B cell (primary cell): ENCODE measurements around the gene TMEM273. TPM values are rescaled to one million over a fixed set of nuclear protein-coding genes. Genes with fewer than 3 reads are reported as not detected.
A peak's percentile ranks its signal among the peaks of the same experiment; 100 is the strongest.

Experiments
- ATAC-seq: fragments of 200-7000 bp; cut with Tn5 transposase; one replicate; pipeline ENCODE4 v1.10.0; 2021; ENCODE audit warnings: low read depth, mild to moderate bottlenecking, moderate number of reproducible peaks, moderate library complexity
- CTCF ChIA-PET: fragments of 350-600 bp; sonication (Branson Sonifier 250); formaldehyde crosslinking; loops from one replicate; lab custom pipeline; 2021; ENCODE audit warnings: antibody characterized with exemption, inconsistent platforms; lab: Charles Lee
- POLR2A ChIA-PET: fragments of 350-600 bp; sonication (Branson Sonifier 250); formaldehyde crosslinking; loops from one replicate; lab custom pipeline; 2021; ENCODE audit warnings: antibody characterized with exemption; lab: Charles Lee
- DNase-seq: peaks from one replicate; pipeline ENCODE4 v3.0.0; 2013
- H2AFZ ChIP-seq: 2 replicates; pipeline ENCODE4 v1.6.1; 2012; ENCODE audit warnings: mild to moderate bottlenecking, low read depth, low read length; ENCODE audit not compliant: insufficient read depth, poor library complexity, severe bottlenecking
- H3K27ac ChIP-seq, 2 donors: 1 replicate in 1 of 2; 2 replicates in 1 of 2; pipeline ENCODE4 v1.5.1; 2012 to 2013; ENCODE audit warnings: low read length in 2 of 2, mild to moderate bottlenecking in 2 of 2, moderate library complexity in 1 of 2
- H3K27me3 ChIP-seq, 4 experiments: fragments of 200-600 bp in 1 of 4; sonication (generic) in 1 of 4; replicated peaks in 1 of 4; 1 replicate in 2 of 4; 2 replicates in 2 of 4; pipeline versions ENCODE4 v1.6.1 to v1.7.0; 2013 to 2016; ENCODE audit warnings: low read length in 3 of 4, mild to moderate bottlenecking in 2 of 4, mixed read lengths in 1 of 4, moderate library complexity in 1 of 4; ENCODE audit not compliant: insufficient read depth in 4 of 4, control insufficient read depth in 3 of 4; ENCODE audit errors: control extremely low read depth in 1 of 4
- H3K36me3 ChIP-seq, 2 experiments: replicated peaks in 1 of 2; 1 replicate in 1 of 2; 2 replicates in 1 of 2; pipeline versions ENCODE4 v1.6.1 to v1.7.1; 2013; ENCODE audit warnings: low read length in 1 of 2; ENCODE audit not compliant: insufficient read depth in 2 of 2, control insufficient read depth in 1 of 2; ENCODE audit errors: control extremely low read depth in 1 of 2, extremely low read depth in 1 of 2
- H3K4me1 ChIP-seq, 2 donors: fragments of 200-600 bp in 1 of 2; sonication (generic) in 1 of 2; 1 replicate in 1 of 2; 2 replicates in 1 of 2; pipeline versions ENCODE4 v1.5.1 to v1.6.1; 2013 to 2017; ENCODE audit warnings: low read length in 2 of 2; ENCODE audit not compliant: control insufficient read depth in 2 of 2, insufficient read depth in 2 of 2
- H3K4me2 ChIP-seq: replicated peaks from 2 replicates; pipeline ENCODE3; 2012; ENCODE audit warnings: mild to moderate bottlenecking, low read depth, low read length; ENCODE audit not compliant: poor library complexity, severe bottlenecking
- H3K4me3 ChIP-seq, 5 experiments: fragments of 200-600 bp in 1 of 5; sonication (generic) in 1 of 5; 1 replicate in 3 of 5; 2 replicates in 2 of 5; pipeline versions ENCODE4 v1.5.1 to v1.7.0; 2011 to 2016; ENCODE audit warnings: low read length in 4 of 5, mild to moderate bottlenecking in 4 of 5, low read depth in 2 of 5, control low read depth in 1 of 5, moderate library complexity in 1 of 5; ENCODE audit not compliant: insufficient read depth in 1 of 5; ENCODE audit errors: control extremely low read depth in 1 of 5, extremely low read depth in 1 of 5
- H3K79me2 ChIP-seq: fragments of 200-600 bp; sonication (generic); one replicate; pipeline ENCODE4 v1.6.0; 2016; ENCODE audit warnings: low read length; ENCODE audit not compliant: control insufficient read depth, insufficient read depth
- H3K9ac ChIP-seq: fragments of 200-600 bp; sonication (generic); 2 replicates; pipeline ENCODE4 v1.6.1; 2017; ENCODE audit warnings: mild to moderate bottlenecking, low read length, moderate library complexity
- H3K9me3 ChIP-seq, 3 donors: one replicate each; pipeline versions ENCODE4 v1.6.1 to v1.7.1; 2013; ENCODE audit warnings: low read length in 2 of 3; ENCODE audit not compliant: control insufficient read depth in 2 of 3, insufficient read depth in 1 of 3; ENCODE audit errors: control extremely low read depth in 1 of 3
- H4K20me1 ChIP-seq: 2 replicates; pipeline ENCODE4 v1.6.0; 2012; ENCODE audit warnings: mild to moderate bottlenecking, low read length; ENCODE audit not compliant: insufficient read depth, control insufficient read depth, poor library complexity, severe bottlenecking
- H3K27ac Mint-ChIP-seq: one replicate; pipeline ENCODE4 v1.8.0; 2021; ENCODE audit warnings: mixed read lengths
- H3K27me3 Mint-ChIP-seq: one replicate; pipeline ENCODE4 v1.8.0; 2021; ENCODE audit warnings: mixed read lengths
- H3K4me1 Mint-ChIP-seq: one replicate; pipeline ENCODE4 v1.8.0; 2021; ENCODE audit warnings: mixed read lengths
- H3K4me3 Mint-ChIP-seq: one replicate; pipeline ENCODE4 v1.8.0; 2021; ENCODE audit warnings: mixed read lengths
- H3K9me3 Mint-ChIP-seq: one replicate; pipeline ENCODE4 v1.8.0; 2022; ENCODE audit warnings: mixed read lengths; ENCODE audit not compliant: insufficient read depth
- EZH2 ChIP-seq: IDR thresholded peaks from 2 replicates; pipeline ENCODE4 v1.6.1; 2012; ENCODE audit warnings: borderline replicate concordance, low read depth, mild to moderate bottlenecking, moderate library complexity, low read length; ENCODE audit not compliant: insufficient read depth, poor library complexity, severe bottlenecking
- WGBS: methylation state at CpG from one replicate; pipeline ENCODE4 v1.1.5; 2013; ENCODE audit warnings: missing lambda C conversion rate; ENCODE audit not compliant: insufficient coverage; 5-methylcytosine and 5-hydroxymethylcytosine counted together
- intact Hi-C: fragments of 100-400 bp; cut with micrococcal nuclease; formaldehyde crosslinking; loops from one replicate; pipeline ENCODE4 v1.10.0; 2022
- polyA plus RNA-seq: library from polyadenylated mRNA; depleted of rRNA; stranded (reverse); fragments of >200 nt; gene quantifications from 2 replicates; pipeline ENCODE4 v1.2.3, GENCODE V29; 2012
- total RNA-seq, 2 donors: library from RNA; stranded (reverse); fragments of 120-200 nt in 1 of 2; gene quantifications; 1 replicate in 1 of 2; 2 replicates in 1 of 2; pipeline versions ENCODE4 v1.2.3 to v1.2.4, GENCODE V29; 2013 to 2022
- TF ChIP-seq, protein P1 (sequence below): fragments of 200-600 bp; IDR thresholded peaks from one replicate; pipeline ENCODE4 v1.8.0; 2022; ENCODE audit warnings: antibody characterized with exemption, mild to moderate bottlenecking

The TMEM273 gene
- total and polyA plus RNA-seq, 2 donors (not counting 1 experiment from before 2014, with no cell fraction given), result 36.0 to 36.4 TPM

- Histone ChIP-seq H3K4me2 (peak overlapping the region; percentile 77), H3K4me3 (peak overlapping the region in 3 of 5 experiments; percentile 18 to 61 (median 42)), H3K4me1 (peaks cover 71% of the 10 kb centered on the region in 2 donors), H4K20me1 (no peaks in the 10 kb centered on the region), H3K79me2 (no peaks in the 10 kb centered on the region), H3K27ac (peak overlapping the region; percentile 13 to 75), H2AFZ (no peak overlapping the region), H3K36me3 (peaks cover 0 to 3% of the 10 kb centered on the region in 2 experiments), H3K27me3 (no peaks in the 10 kb centered on the region), H3K9ac (peak overlapping the region; percentile 60), H3K9me3 (no peaks in the 10 kb centered on the region)
- no peaks in the 10 kb centered on the region for H3K9me3 Mint-ChIP-seq
- H3K4me1 Mint-ChIP-seq, result peaks cover 86% of the 10 kb centered on the region
- no peaks in the 10 kb centered on the region for H3K27me3 Mint-ChIP-seq
- no CpG with 5 or more reads among the region's 4 CpGs for WGBS
- peak overlapping the region; percentile 89 for H3K4me3 Mint-ChIP-seq
- DNase-seq (no peak), ATAC-seq (no peak)
- ChIA-PET CTCF (interaction anchor here (0.7 kb wide), 1 partner anchor 22 kb away, joined by 3 read pairs; no protein-coding TSS in a partner anchor), POLR2A (no interaction called here)
- TF ChIP-seq, protein P1, sequence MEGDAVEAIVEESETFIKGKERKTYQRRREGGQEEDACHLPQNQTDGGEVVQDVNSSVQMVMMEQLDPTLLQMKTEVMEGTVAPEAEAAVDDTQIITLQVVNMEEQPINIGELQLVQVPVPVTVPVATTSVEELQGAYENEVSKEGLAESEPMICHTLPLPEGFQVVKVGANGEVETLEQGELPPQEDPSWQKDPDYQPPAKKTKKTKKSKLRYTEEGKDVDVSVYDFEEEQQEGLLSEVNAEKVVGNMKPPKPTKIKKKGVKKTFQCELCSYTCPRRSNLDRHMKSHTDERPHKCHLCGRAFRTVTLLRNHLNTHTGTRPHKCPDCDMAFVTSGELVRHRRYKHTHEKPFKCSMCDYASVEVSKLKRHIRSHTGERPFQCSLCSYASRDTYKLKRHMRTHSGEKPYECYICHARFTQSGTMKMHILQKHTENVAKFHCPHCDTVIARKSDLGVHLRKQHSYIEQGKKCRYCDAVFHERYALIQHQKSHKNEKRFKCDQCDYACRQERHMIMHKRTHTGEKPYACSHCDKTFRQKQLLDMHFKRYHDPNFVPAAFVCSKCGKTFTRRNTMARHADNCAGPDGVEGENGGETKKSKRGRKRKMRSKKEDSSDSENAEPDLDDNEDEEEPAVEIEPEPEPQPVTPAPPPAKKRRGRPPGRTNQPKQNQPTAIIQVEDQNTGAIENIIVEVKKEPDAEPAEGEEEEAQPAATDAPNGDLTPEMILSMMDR, result no peak
- no peak for TF ChIP-seq EZH2
- peak overlapping the region; percentile 96 for H3K27ac Mint-ChIP-seq
- intact Hi-C loops, result loop anchor here (10.0 kb wide), 1 partner anchor 882 kb away; the partner anchor contains the start of gene MAPK8
Observed at GRCh38 chr10:49186613-49187012, 1.6 kb downstream of the TMEM273 start.

- Histone ChIP-seq H3K4me1 (peaks cover 65 to 66% of the 10 kb centered on the region in 2 donors), H3K79me2 (no peaks in the 10 kb centered on the region), H4K20me1 (no peaks in the 10 kb centered on the region), H3K27ac (peak overlapping the region in 1 of 2 donors; percentile 27), H3K27me3 (no peaks in the 10 kb centered on the region), H3K4me2 (no peak overlapping the region), H2AFZ (no peak overlapping the region), H3K9ac (no peak overlapping the region), H3K4me3 (no peak overlapping the region), H3K36me3 (peaks cover 0 to 3% of the 10 kb centered on the region in 2 experiments), H3K9me3 (no peaks in the 10 kb centered on the region)
- Mint-ChIP-seq H3K27me3 (no peaks in the 10 kb centered on the region), H3K4me3 (peak overlapping the region; percentile 23), H3K27ac (peak overlapping the region; percentile 96), H3K9me3 (no peaks in the 10 kb centered on the region), H3K4me1 (peaks cover 85% of the 10 kb centered on the region)
- TF ChIP-seq, protein P1, result no peak
- TF ChIP-seq EZH2, result no peak
- POLR2A ChIA-PET, result no interaction called here
- WGBS, result 100% methylated on average over 1 of the region's 3 CpGs
- ATAC-seq (no peak), DNase-seq (no peak)
- intact Hi-C loops, result loop anchor here (10.0 kb wide), 1 partner anchor 880 kb away; the partner anchor contains the start of gene MAPK8
- CTCF ChIA-PET, result no interaction called here
Observed at GRCh38 chr10:49185213-49185612, 3.0 kb downstream of the TMEM273 start.
